K562 (cell line): ENCODE data around the gene MS4A18. TPM values are rescaled to one million over a fixed set of nuclear protein-coding genes. Genes with fewer than 3 reads are reported as not detected.

Experiments used
- ATAC-seq: fragments of 200-7000 bp; cut with Tn5 transposase; 3 replicates; pipeline ENCODE4 v1.9.1; 2020; ENCODE audit warnings: moderate library complexity
- BruUV-seq: library from RNA; stranded (reverse); fragments of 400-500 nt; replicated peaks from 2 replicates; lab custom pipeline; 2021; lab: Mats Ljungman, UMichigan
- CTCF ChIA-PET: fragments of 300-600 bp; formaldehyde crosslinking; extraction: SDS; loops from one replicate; lab custom pipeline; 2021; ENCODE audit warnings: low intra/inter-chr PET ratio; lab: Yijun Ruan, JAX
- POLR2A ChIA-PET: fragments of 300-600, 350-650 bp; sonication (Branson Sonifier 250); formaldehyde crosslinking; extraction: SDS; loops from one replicate; lab custom pipeline; 2021; ENCODE audit warnings: antibody characterized with exemption, inconsistent platforms; lab: Yijun Ruan, JAX
- DNase-seq, 4 experiments: peaks; one replicate each; pipeline versions ENCODE4 v3.0.0 to v3.0.0-alpha.2; 2011 to 2018; ENCODE audit warnings: low spot score in 3 of 4, mixed read lengths in 3 of 4; ENCODE audit errors: extremely low read depth in 1 of 4
- FAIRE-seq: peaks from 2 replicates; lab custom pipeline; 2011; peaks lifted over from hg19 to GRCh38; lab: Jason Lieb, UNC
- H2AFZ ChIP-seq: 2 replicates; pipeline ENCODE4 v1.6.0; 2011; ENCODE audit warnings: low read depth, low read length, control low read depth, inconsistent platforms
- H3K27ac ChIP-seq: fragments of 200-600 bp; 3 replicates; pipeline ENCODE4 v1.8.0; 2011; ENCODE audit warnings: low read depth, mild to moderate bottlenecking, control low read depth, inconsistent platforms, low read length, moderate library complexity, mixed read lengths; ENCODE audit errors: extremely low read depth
- H3K27me3 ChIP-seq, 2 experiments: fragments of 300-600 bp in 1 of 2; 2 replicates in 1 of 2; 3 replicates in 1 of 2; pipeline versions ENCODE4 v1.6.0 to v1.8.0; 2011; ENCODE audit warnings: inconsistent platforms in 2 of 2, low read length in 2 of 2, mild to moderate bottlenecking in 1 of 2, mixed read lengths in 1 of 2, moderate library complexity in 1 of 2; ENCODE audit not compliant: control insufficient read depth in 2 of 2, insufficient read depth in 2 of 2
- H3K36me3 ChIP-seq: fragments of 300-600 bp; 3 replicates; pipeline ENCODE4 v1.8.0; 2011; ENCODE audit warnings: mild to moderate bottlenecking, low read length, inconsistent platforms; ENCODE audit not compliant: control insufficient read depth, insufficient read depth
- H3K4me1 ChIP-seq, 2 experiments: fragments of 200-600 bp in 1 of 2; replicated peaks in 1 of 2; 2 replicates in 1 of 2; 3 replicates in 1 of 2; pipeline versions ENCODE4 v1.5.1 to v1.8.0; 2011; ENCODE audit warnings: inconsistent platforms in 2 of 2, low read length in 2 of 2, mild to moderate bottlenecking in 1 of 2, mixed read lengths in 1 of 2, moderate library complexity in 1 of 2; ENCODE audit not compliant: control insufficient read depth in 2 of 2, insufficient read depth in 2 of 2
- H3K4me2 ChIP-seq: 2 replicates; pipeline ENCODE4 v1.6.1; 2011; ENCODE audit warnings: low read length, control low read depth, inconsistent platforms, mixed read lengths; ENCODE audit not compliant: insufficient read depth
- H3K4me3 ChIP-seq: fragments of 200-600 bp; sonication (generic), shearing (Covaris generic); 2 replicates; pipeline ENCODE4 v1.5.1; 2016; ENCODE audit warnings: control low read depth, inconsistent platforms
- H3K79me2 ChIP-seq: fragments of 200-600 bp; 3 replicates; pipeline ENCODE4 v1.8.0; 2011; ENCODE audit warnings: low read length, inconsistent platforms; ENCODE audit not compliant: control insufficient read depth, insufficient read depth
- H3K9ac ChIP-seq, 2 experiments: 2 replicates each; pipeline versions ENCODE4 v1.6.0 to v1.6.1; 2011; ENCODE audit warnings: low read depth in 2 of 2, low read length in 2 of 2, control low read depth in 1 of 2, inconsistent platforms in 1 of 2, mild to moderate bottlenecking in 1 of 2, mixed read lengths in 1 of 2; ENCODE audit not compliant: insufficient read depth in 1 of 2
- H3K9me1 ChIP-seq: one replicate; pipeline ENCODE4 v1.6.0; 2011; ENCODE audit warnings: inconsistent platforms, mild to moderate bottlenecking, low read length, moderate library complexity; ENCODE audit not compliant: control insufficient read depth, insufficient read depth
- H3K9me3 ChIP-seq: replicated peaks from 2 replicates; pipeline ENCODE4 v1.5.1; 2011; ENCODE audit warnings: low read depth, low read length, inconsistent platforms; ENCODE audit not compliant: control insufficient read depth, insufficient read depth
- H4K20me1 ChIP-seq: replicated peaks from 2 replicates; pipeline ENCODE4 v1.6.1; 2011; ENCODE audit warnings: low read length, inconsistent platforms, mixed read lengths; ENCODE audit not compliant: control insufficient read depth, insufficient read depth
- CREB5 ChIP-seq: fragments of 250-450 bp; sonication (Bioruptor Pico); IDR thresholded peaks from 2 replicates; pipeline ENCODE4 v1.5.0; 2020; ENCODE audit warnings: mild to moderate bottlenecking
- CREM ChIP-seq: IDR thresholded peaks from 2 replicates; pipeline ENCODE4 v1.6.1; 2014; ENCODE audit warnings: antibody characterized with exemption, low read depth
- CTCFL ChIP-seq: IDR thresholded peaks from 2 replicates; pipeline ENCODE4 v1.6.1; 2011; ENCODE audit warnings: borderline replicate concordance, low read depth, mild to moderate bottlenecking, moderate library complexity, low read length; ENCODE audit not compliant: insufficient read depth, poor library complexity, severe bottlenecking
- HCFC1 ChIP-seq: IDR thresholded peaks from 2 replicates; pipeline ENCODE4 v1.6.1; 2012; ENCODE audit warnings: low read depth, low read length, improper control_type of control experiment
- JUND ChIP-seq, 2 experiments: IDR thresholded peaks; 2 replicates in 1 of 2; 3 replicates in 1 of 2; pipeline ENCODE4 v1.6.1; 2011; ENCODE audit warnings: borderline replicate concordance in 2 of 2, low read depth in 2 of 2, low read length in 2 of 2, improper control_type of control experiment in 1 of 2, missing biosample characterization in 1 of 2, missing genetic modification characterization in 1 of 2, missing genetic modification reagents in 1 of 2
- RHOXF2B ChIP-seq: fragments of 250-450 bp; sonication (Bioruptor Pico); conservative IDR thresholded peaks from 2 replicates; pipeline ENCODE4 v1.5.1; 2021
- SMARCE1 ChIP-seq: fragments of 450-650 bp; IDR thresholded peaks from 2 replicates; pipeline ENCODE4 v1.7.1; 2016; ENCODE audit warnings: mild to moderate bottlenecking
- SP1 ChIP-seq: sonication (generic); formaldehyde crosslinking; IDR thresholded peaks from 2 replicates; pipeline ENCODE4 v1.8.1; 2022; ENCODE audit warnings: mild to moderate bottlenecking, missing genetic modification reagents
- STAG1 ChIP-seq: sonication (generic); formaldehyde crosslinking; IDR thresholded peaks from 2 replicates; pipeline ENCODE4 v1.5.0; 2020; ENCODE audit warnings: missing genetic modification reagents, borderline replicate concordance
- WGBS: fragments of 100-300 bp; shearing (Covaris generic); methylation state at CpG from one replicate; pipeline ENCODE4 v1.1.6; 2016; ENCODE audit warnings: low coverage, mixed read lengths; ENCODE audit not compliant: insufficient coverage; ENCODE audit errors: missing lambda C conversion rate; 5-methylcytosine and 5-hydroxymethylcytosine counted together
- in situ Hi-C: fragments of 300-500 bp; cut with MboI; formaldehyde crosslinking; loops from 4 replicates; pipeline ENCODE4 v1.15.0; 2018; ENCODE audit warnings: inconsistent platforms, mixed read lengths
- intact Hi-C: fragments of 100-400 bp; cut with micrococcal nuclease; formaldehyde crosslinking; loops from 2 replicates; pipeline ENCODE4 v1.14.2; 2022
- polyA plus RNA-seq, 8 experiments: library from polyadenylated mRNA; depleted of rRNA in 4 of 8; stranded (reverse) in 5 of 8; unstranded in 3 of 8; fragments of >200 nt; fragmentation: Nextera tagmentation in 2 of 8; fragmentation: Illumina TruSeq in 1 of 8; extraction: Ambion mirVana in 2 of 8; extraction: Trizol in 1 of 8; gene quantifications; 2 replicates each; pipeline versions ENCODE4 v1.2.1 to v1.2.3, GENCODE V29; 2011 to 2014; ENCODE audit warnings: inconsistent platforms in 1 of 8, missing spikeins in 1 of 8
- total RNA-seq, 7 experiments: library from RNA; depleted of rRNA in 6 of 7; stranded (reverse); fragments of >200 nt in 6 of 7; fragmentation: Illumina TruSeq in 2 of 7; extraction: Trizol in 2 of 7; gene quantifications; 2 replicates each; pipeline versions ENCODE4 v1.2.1 to v1.2.3, GENCODE V29; 2011 to 2021; ENCODE audit warnings: low replicate concordance in 1 of 7

MS4A18 gene
- total and polyA plus RNA-seq, 9 of the 15 experiments (the other 6 are each of a cell fraction or from before 2014, with no cell fraction given) = not detected

GRCh38 chr11:60767388-60767811 lies 42.9 kb downstream of the MS4A18 start:
- DNase-seq (peak; percentile 66 to 91 (median 87)), ATAC-seq (peak; percentile 96), FAIRE-seq (no peak)
- POLR2A ChIA-PET = interaction anchor here (1.5 kb wide), 1 partner anchor 32 kb away, joined by 3 read pairs; no protein-coding TSS in a partner anchor
- no TSS peak for BruUV-seq
- 2% methylated on average over 19 of the region's 26 CpGs for WGBS
- Histone ChIP-seq H3K9ac (no peak overlapping the region), H3K79me2 (no peaks in the 10 kb centered on the region), H3K27me3 (peaks cover 39 to 76% of the 10 kb centered on the region in 2 experiments), H3K27ac (no peak overlapping the region), H3K4me3 (no peak overlapping the region), H3K36me3 (no peaks in the 10 kb centered on the region), H3K9me3 (no peaks in the 10 kb centered on the region), H3K4me1 (peaks cover 0 to 10% of the 10 kb centered on the region in 2 experiments; a peak in 1 of 5 replicates), H2AFZ (no peak overlapping the region), H3K9me1 (no peaks in the 10 kb centered on the region), H4K20me1 (peaks cover 6% of the 10 kb centered on the region; the same call in 1 of the 2 replicates), H3K4me2 (no peak overlapping the region)
- intact Hi-C loops (no loop called here), in situ Hi-C loops (no loop called here)
- CTCF ChIA-PET = interaction anchor here (1.1 kb wide), 1 partner anchor 8 kb away, joined by 3 read pairs; no protein-coding TSS in a partner anchor
- peak; percentile 62 for TF ChIP-seq SP1 (CRISPR knock-in tag)
- no peak for TF ChIP-seq CREB5
- TF ChIP-seq SMARCE1 = 0 out of 2 replicates have a peak, but pooled peaks have one; percentile 16
- TF ChIP-seq STAG1 = peak; percentile 13; the same call in 1 of the 2 replicates
- 0 out of 2 replicates have a peak, but pooled peaks have one; percentile 11 for TF ChIP-seq HCFC1
- 0 out of 2 replicates have a peak, but pooled peaks have one; percentile 16 for TF ChIP-seq JUND (IDR thresholded peaks at IDR 0.05; ENCODE audit: borderline replicate concordance, low read depth, low read length)
- no peak for TF ChIP-seq JUND (tag; IDR thresholded peaks at IDR 0.05; ENCODE audit: borderline replicate concordance, low read depth, low read length)
- TF ChIP-seq CTCFL = peak; percentile 76
- TF ChIP-seq CREM = 0 out of 2 replicates have a peak, but pooled peaks have one; percentile 13
- no peak for TF ChIP-seq RHOXF2B (CRISPR knock-in tag)
